Muscle of leg (tissue), 11 donors: ENCODE results near the gene ARL8B. TPM values are rescaled to one million over a fixed set of nuclear protein-coding genes. Genes with fewer than 3 reads are reported as not detected.
"Not testable (repeated sequence)": the region's sequence is repeated elsewhere in the genome, so short reads cannot be mapped to it uniquely, and the experiment has no call there.

ENCODE experiments used
- DNase-seq: peaks from one replicate; pipeline ENCODE4 v3.0.0; 2013
- H3K27ac ChIP-seq: one replicate; pipeline ENCODE4 v1.5.1; 2013; ENCODE audit warnings: mild to moderate bottlenecking, low read length, control low read depth
- H3K27me3 ChIP-seq: one replicate; pipeline ENCODE4 v1.6.1; 2013; ENCODE audit warnings: low read length; ENCODE audit not compliant: control insufficient read depth, insufficient read depth
- H3K36me3 ChIP-seq: one replicate; pipeline ENCODE4 v1.6.1; 2013; ENCODE audit warnings: low read length; ENCODE audit not compliant: control insufficient read depth, insufficient read depth
- H3K4me1 ChIP-seq: one replicate; pipeline ENCODE4 v1.6.1; 2013; ENCODE audit warnings: low read length; ENCODE audit not compliant: control insufficient read depth, insufficient read depth
- H3K4me3 ChIP-seq: one replicate; pipeline ENCODE4 v1.5.1; 2013; ENCODE audit warnings: low read length, control low read depth
- H3K9me3 ChIP-seq: replicated peaks from 2 replicates; pipeline ENCODE4 v1.6.1; 2013; ENCODE audit warnings: low read depth, low read length; ENCODE audit not compliant: control insufficient read depth
- WGBS: methylation state at CpG from one replicate; pipeline ENCODE4 v1.1.5; 2013; ENCODE audit warnings: missing lambda C conversion rate; ENCODE audit not compliant: insufficient coverage; 5-methylcytosine and 5-hydroxymethylcytosine counted together
- polyA plus RNA-seq, 8 donors: library from polyadenylated mRNA; unstranded; fragments of 120-200 nt; gene quantifications; one replicate each; pipeline versions ENCODE4 v1.2.1 to v1.2.3, GENCODE V29; 2013; ENCODE audit warnings: inconsistent platforms in 1 of 8, low replicate concordance in 1 of 8; ENCODE audit not compliant: insufficient read length in 8 of 8, insufficient read depth in 1 of 8
- total RNA-seq: library from RNA; stranded (reverse); fragments of 120-200 nt; gene quantifications from one replicate; pipeline ENCODE4 v1.2.4, GENCODE V29; 2013

The ARL8B gene
- total and polyA plus RNA-seq, 9 donors = 26.7 to 48.5 (median 41.0) TPM

- WGBS = 91% methylated on average over 8 of the region's 9 CpGs
Measured at GRCh38 chr3:5106371-5106770, 15.7 kb upstream of the ARL8B start.

GRCh38 chr3:5106933-5107334 is 15.2 kb upstream of the ARL8B start:
- not testable (repeated sequence) for H3K4me1 ChIP-seq, H3K27ac ChIP-seq, H3K36me3 ChIP-seq, H3K9me3 ChIP-seq, DNase-seq, H3K4me3 ChIP-seq, H3K27me3 ChIP-seq
- WGBS = no CpG with 5 or more reads among the region's 2 CpGs

More at GRCh38 chr3:5106371-5106770, 15.7 kb upstream of the ARL8B start:
- DNase-seq, H3K9me3 ChIP-seq, H3K4me1 ChIP-seq, H3K4me3 ChIP-seq, H3K27ac ChIP-seq, H3K27me3 ChIP-seq, H3K36me3 ChIP-seq: not testable (repeated sequence)

DNA sequence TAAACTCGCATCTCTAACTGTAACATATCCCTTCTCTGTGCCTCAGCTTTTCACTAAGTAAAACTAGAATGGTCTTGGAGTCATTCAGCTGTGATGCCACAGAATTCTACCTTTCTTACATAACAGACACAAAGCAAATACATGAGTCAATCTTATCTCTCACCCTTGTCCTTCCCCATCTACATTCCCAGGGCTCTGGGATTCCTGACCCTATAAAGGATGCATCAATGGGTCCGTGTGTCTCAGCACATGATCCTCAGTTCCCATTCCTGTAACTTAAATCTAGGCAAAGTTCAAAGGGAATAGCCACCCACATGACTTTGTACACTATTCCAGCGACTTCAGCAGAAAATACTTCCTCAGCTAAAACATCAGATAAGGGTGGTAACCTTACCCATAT is 11.8 kb upstream of the ARL8B start:
- 80% methylated on average over 2 of the region's 3 CpGs for WGBS

GRCh38 chr3:5112043-5112442 is 10.0 kb upstream of the ARL8B start:
- Histone ChIP-seq H3K4me1 (no peaks in the 10 kb centered on the region), H3K27ac (no peak overlapping the region), H3K36me3 (no peaks in the 10 kb centered on the region), H3K9me3 (no peaks in the 10 kb centered on the region), H3K4me3 (no peak overlapping the region), H3K27me3 (peaks cover 2% of the 10 kb centered on the region)
- DNase-seq = no peak
- no CpG with 5 or more reads among the region's 2 CpGs for WGBS

More for the DNA sequence above, 11.8 kb upstream of the ARL8B start:
- H3K4me1 ChIP-seq = no peaks in the 10 kb centered on the region
- H3K27ac ChIP-seq = no peak overlapping the region
- H3K27me3 ChIP-seq = peaks cover 2% of the 10 kb centered on the region
- DNase-seq = no peak
- H3K9me3 ChIP-seq = no peaks in the 10 kb centered on the region
- H3K36me3 ChIP-seq = no peaks in the 10 kb centered on the region
- no peak overlapping the region for H3K4me3 ChIP-seq

- not testable (repeated sequence) for H3K27me3 ChIP-seq, H3K9me3 ChIP-seq, H3K27ac ChIP-seq, H3K4me3 ChIP-seq, H3K36me3 ChIP-seq, H3K4me1 ChIP-seq, DNase-seq
- 95% methylated on average over 14 of the region's 30 CpGs for WGBS
Measured at GRCh38 chr3:5113726-5114125, 8.4 kb upstream of the ARL8B start.

- no peak overlapping the region for H3K27ac ChIP-seq
- 53% methylated on average over 3 of the region's 6 CpGs for WGBS
Measured at GRCh38 chr3:5115506-5116162, 6.5 kb upstream of the ARL8B start.

GRCh38 chr3:5116538-5116937 is 5.6 kb upstream of the ARL8B start:
- Histone ChIP-seq H3K27me3 (no peaks in the 10 kb centered on the region), H3K27ac (no peak overlapping the region), H3K4me1 (no peaks in the 10 kb centered on the region), H3K4me3 (no peak overlapping the region), H3K36me3 (no peaks in the 10 kb centered on the region), H3K9me3 (no peaks in the 10 kb centered on the region)
- no peak for DNase-seq
- 51% methylated on average over 3 of the region's 3 CpGs for WGBS

More at GRCh38 chr3:5115506-5116162, 6.5 kb upstream of the ARL8B start:
- Histone ChIP-seq H3K27me3 (no peaks in the 10 kb centered on the region), H3K9me3 (no peaks in the 10 kb centered on the region), H3K4me3 (no peak overlapping the region), H3K36me3 (no peaks in the 10 kb centered on the region), H3K4me1 (no peaks in the 10 kb centered on the region)
- no peak for DNase-seq

GRCh38 chr3:5120446-5120845 is 1.6 kb upstream of the ARL8B start:
- Histone ChIP-seq H3K9me3 (no peaks in the 10 kb centered on the region), H3K36me3 (no peaks in the 10 kb centered on the region), H3K27me3 (no peaks in the 10 kb centered on the region), H3K4me3 (no peak overlapping the region), H3K4me1 (peaks cover 13% of the 10 kb centered on the region), H3K27ac (no peak overlapping the region)
- no CpG with 5 or more reads among the region's 3 CpGs for WGBS
- no peak for DNase-seq

DNA sequence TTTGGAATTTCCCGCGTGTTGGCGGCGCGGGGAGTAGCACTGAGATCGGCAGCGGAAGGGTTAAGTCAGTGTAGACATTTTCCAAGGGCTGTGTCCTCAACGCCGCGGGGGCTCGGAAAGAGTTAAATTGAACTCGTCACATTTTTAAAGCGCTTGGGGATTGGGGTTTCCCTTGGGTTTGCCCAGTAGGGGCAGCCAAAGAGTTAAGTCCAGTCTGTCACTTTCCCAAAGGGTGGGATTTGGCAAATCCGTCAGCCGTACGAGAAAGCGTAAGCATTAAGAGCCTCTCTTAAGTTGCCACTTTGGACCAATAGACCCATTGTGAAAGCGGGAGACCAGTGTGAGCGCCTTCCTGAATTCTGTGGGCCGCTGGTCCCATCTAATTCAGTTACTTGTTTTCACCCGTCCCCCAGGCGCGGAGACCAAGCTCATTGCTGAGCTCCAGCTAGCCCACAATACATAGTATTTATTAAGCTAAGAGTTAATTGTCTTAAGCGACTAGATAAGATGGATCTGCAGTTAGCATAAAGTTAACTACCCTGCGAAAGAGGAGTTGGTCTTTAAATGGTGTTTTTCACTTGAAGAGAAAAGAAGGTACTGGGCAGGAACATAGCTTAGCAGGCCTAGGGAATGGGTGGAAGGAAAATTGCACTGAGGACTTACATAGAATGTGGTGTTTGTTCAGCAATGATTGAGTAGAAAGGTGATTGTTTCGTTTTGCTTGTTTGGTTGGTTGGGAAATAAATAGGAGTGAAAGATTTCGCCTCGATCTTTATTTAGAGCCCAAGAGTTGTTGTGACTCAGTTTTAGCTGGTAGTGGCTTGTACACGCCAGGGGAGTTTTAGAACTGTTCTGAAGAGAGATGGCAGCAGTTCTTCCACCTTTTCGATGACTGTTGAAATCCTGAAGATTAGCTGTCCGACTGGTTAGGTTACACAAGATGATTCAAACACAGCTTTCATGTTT is 932 bp downstream of the ARL8B start:
- 6% methylated on average over 23 of the region's 31 CpGs for WGBS
- H3K27ac ChIP-seq = peak overlapping the region; percentile 82
- no peaks in the 10 kb centered on the region for H3K36me3 ChIP-seq
- peaks cover 13% of the 10 kb centered on the region for H3K4me1 ChIP-seq
- peak overlapping the region; percentile 80 for H3K4me3 ChIP-seq
- no peaks in the 10 kb centered on the region for H3K9me3 ChIP-seq
- peak; percentile 76 for DNase-seq
- H3K27me3 ChIP-seq = no peaks in the 10 kb centered on the region

DNA sequence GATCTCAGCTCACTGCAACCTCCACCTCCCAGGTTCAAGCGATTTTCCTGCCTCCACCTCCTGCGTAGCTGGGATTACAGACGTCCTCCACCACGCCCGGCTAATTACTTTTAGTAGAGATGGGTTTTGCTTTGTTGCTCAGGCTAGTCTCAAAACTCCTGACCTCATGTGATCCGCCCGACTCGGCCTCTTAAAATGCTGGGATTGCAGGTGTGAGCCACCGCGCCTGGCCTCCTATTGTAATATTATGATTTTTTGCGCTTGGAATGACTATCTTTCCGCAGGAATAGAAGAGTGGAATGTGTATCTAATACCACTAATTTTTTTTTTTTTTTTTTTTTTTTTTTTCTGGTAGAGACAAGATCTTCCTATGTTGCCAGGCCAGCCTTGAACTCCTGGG is 1.8 kb downstream of the ARL8B start:
- WGBS = 100% methylated on average over 3 of the region's 12 CpGs
- Histone ChIP-seq H3K27ac (no peak overlapping the region), H3K4me1 (peaks cover 13% of the 10 kb centered on the region), H3K36me3 (no peaks in the 10 kb centered on the region), H3K4me3 (no peak overlapping the region), H3K9me3 (no peaks in the 10 kb centered on the region), H3K27me3 (no peaks in the 10 kb centered on the region)
- DNase-seq = no peak
